ENCODE results near the gene AOAH. TPM values are rescaled to one million over a fixed set of nuclear protein-coding genes. Genes with fewer than 3 reads are reported as not detected.

Gene AOAH
- total RNA-seq, 1 experiment from 2014 or later: 0.39 TPM

- Histone ChIP-seq H3K18ac (ENCODE audit: insufficient read length, low read depth, low read length) (no peak overlapping the region), H2BK5ac (ENCODE audit: insufficient read length, low read length) (no peak overlapping the region), H3K27ac (ENCODE audit: insufficient read length, low read depth, low read length) (no peak overlapping the region), H3K27me3 (ENCODE audit: insufficient read depth, low read length) (no peaks in the 10 kb centered on the region), H4K8ac (replicated peaks; ENCODE audit: insufficient read length, low read depth, low read length) (no peak overlapping the region), H3K9me3 (ENCODE audit: control insufficient read depth, low read depth, low read length) (no peaks in the 10 kb centered on the region), H2BK120ac (ENCODE audit: low read depth, low read length, poor library complexity, severe bottlenecking) (no peak overlapping the region), H2BK20ac (ENCODE audit: low read depth, low read length, poor library complexity, severe bottlenecking) (no peak overlapping the region), H3K56ac (ENCODE audit: insufficient read length, low read depth, low read length) (no peak overlapping the region), H3K23ac (ENCODE audit: insufficient read length, low read depth, low read length) (no peak overlapping the region), H2AFZ (ENCODE audit: low read length) (no peak overlapping the region), H3K4ac (ENCODE audit: low read depth, low read length) (no peak overlapping the region), H2AK5ac (ENCODE audit: insufficient read length, low read length) (no peak overlapping the region), H3K9ac (ENCODE audit: extremely low read depth, insufficient read length, low read length) (no peak overlapping the region), H3K4me2 (ENCODE audit: insufficient read depth, insufficient read length, low read length) (no peak overlapping the region), H3T11ph (ENCODE audit: low read length) (no peak overlapping the region), H3K14ac (ENCODE audit: insufficient read depth, low read length) (no peak overlapping the region), H3K23me2 (ENCODE audit: insufficient read length, low read depth, low read length, poor library complexity, severe bottlenecking) (no peaks in the 10 kb centered on the region), H4K20me1 (ENCODE audit: control insufficient read depth, insufficient read depth, insufficient read length) (no peaks in the 10 kb centered on the region), H4K91ac (ENCODE audit: insufficient read length, low read depth, low read length) (no peak overlapping the region), H3K79me2 (ENCODE audit: insufficient read depth, low read length) (no peaks in the 10 kb centered on the region), H3K79me1 (ENCODE audit: insufficient read depth, low read depth, low read length, poor library complexity, severe bottlenecking) (no peaks in the 10 kb centered on the region), H2BK12ac (ENCODE audit: insufficient read length, low read depth, low read length) (no peak overlapping the region), H4K5ac (ENCODE audit: insufficient read length, low read depth, low read length) (no peak overlapping the region), H2BK15ac (ENCODE audit: low read depth, low read length) (no peak overlapping the region), H3K4me1 (ENCODE audit: insufficient read depth, low read length) (no peaks in the 10 kb centered on the region)
- Mint-ChIP-seq H3K27me3 (ENCODE audit: low read depth) (no peaks in the 10 kb centered on the region; the same call in 1 of the 2 replicates), H3K36me3 (ENCODE audit: insufficient read depth in 1 of 3, low read depth in 3 of 3) (no peaks in the 10 kb centered on the region), H3K4me3 (no peak overlapping the region), H3K4me1 (no peaks in the 10 kb centered on the region), H3K27ac (no peak overlapping the region), H3K9me3 (no peaks in the 10 kb centered on the region)
- TF ChIP-seq, protein P1, sequence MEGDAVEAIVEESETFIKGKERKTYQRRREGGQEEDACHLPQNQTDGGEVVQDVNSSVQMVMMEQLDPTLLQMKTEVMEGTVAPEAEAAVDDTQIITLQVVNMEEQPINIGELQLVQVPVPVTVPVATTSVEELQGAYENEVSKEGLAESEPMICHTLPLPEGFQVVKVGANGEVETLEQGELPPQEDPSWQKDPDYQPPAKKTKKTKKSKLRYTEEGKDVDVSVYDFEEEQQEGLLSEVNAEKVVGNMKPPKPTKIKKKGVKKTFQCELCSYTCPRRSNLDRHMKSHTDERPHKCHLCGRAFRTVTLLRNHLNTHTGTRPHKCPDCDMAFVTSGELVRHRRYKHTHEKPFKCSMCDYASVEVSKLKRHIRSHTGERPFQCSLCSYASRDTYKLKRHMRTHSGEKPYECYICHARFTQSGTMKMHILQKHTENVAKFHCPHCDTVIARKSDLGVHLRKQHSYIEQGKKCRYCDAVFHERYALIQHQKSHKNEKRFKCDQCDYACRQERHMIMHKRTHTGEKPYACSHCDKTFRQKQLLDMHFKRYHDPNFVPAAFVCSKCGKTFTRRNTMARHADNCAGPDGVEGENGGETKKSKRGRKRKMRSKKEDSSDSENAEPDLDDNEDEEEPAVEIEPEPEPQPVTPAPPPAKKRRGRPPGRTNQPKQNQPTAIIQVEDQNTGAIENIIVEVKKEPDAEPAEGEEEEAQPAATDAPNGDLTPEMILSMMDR (conservative IDR thresholded peaks at IDR 0.05): no peak
- WGBS (ENCODE audit: extremely low coverage, insufficient read length, low lambda C conversion rate): no CpG with 5 or more reads among the region's 4 CpGs
- no peak for DNase-seq
These were observed 1.0 kb downstream of the AOAH start for GRCh38 chr7:36723291-36723690.

All from H9 (cell line).